Measurements from ENCODE around the gene TDRD12.
A peak's percentile ranks its signal among the peaks of the same experiment; 100 is the strongest.
"Not testable (repeated sequence)": the region's sequence is repeated elsewhere in the genome, so short reads cannot be mapped to it uniquely, and the experiment has no call there.

TDRD12 gene

GRCh38 chr19:32751066-32751465 is 31.5 kb downstream of the TDRD12 start:
- no peak overlapping the region for H3K27ac Mint-ChIP-seq
- no peak overlapping the region for H3K4me3 Mint-ChIP-seq
- ATAC-seq (no peak), DNase-seq (no peak)
- peaks cover 17% of the 10 kb centered on the region for H3K4me1 Mint-ChIP-seq
- peaks cover 71% of the 10 kb centered on the region for H3K27me3 Mint-ChIP-seq
- no peaks in the 10 kb centered on the region for H3K9me3 Mint-ChIP-seq

- DNase-seq (no peak), ATAC-seq (no peak)
- Mint-ChIP-seq H3K4me3 (no peak overlapping the region), H3K9me3 (peaks cover 6 to 14% of the 10 kb centered on the region in 2 donors), H3K4me1 (peaks cover 12% of the 10 kb centered on the region), H3K27me3 (peaks cover 49% of the 10 kb centered on the region), H3K27ac (no peak overlapping the region)
Measured at GRCh38 chr19:32757189-32757588, 37.6 kb downstream of the TDRD12 start.

- not testable (repeated sequence) for H3K27ac Mint-ChIP-seq, H3K4me3 Mint-ChIP-seq, DNase-seq, H3K9me3 Mint-ChIP-seq, ATAC-seq, H3K4me1 Mint-ChIP-seq
- H3K27me3 Mint-ChIP-seq: peaks cover 23% of the 10 kb centered on the region
Measured at GRCh38 chr19:32765365-32765764, 45.8 kb downstream of the TDRD12 start.

- H3K27ac Mint-ChIP-seq: no peak overlapping the region
- ATAC-seq (no peak), DNase-seq (no peak)
- no peak overlapping the region for H3K4me3 Mint-ChIP-seq
- no peaks in the 10 kb centered on the region for H3K4me1 Mint-ChIP-seq
- peaks cover 23% of the 10 kb centered on the region for H3K27me3 Mint-ChIP-seq
- no peaks in the 10 kb centered on the region for H3K9me3 Mint-ChIP-seq
Measured at GRCh38 chr19:32767951-32768679, 48.5 kb downstream of the TDRD12 start.

- H3K9me3 Mint-ChIP-seq: no peaks in the 10 kb centered on the region
- DNase-seq (no peak), ATAC-seq (no peak)
- no peak overlapping the region for H3K27ac Mint-ChIP-seq
- peaks cover 11% of the 10 kb centered on the region for H3K4me1 Mint-ChIP-seq
- H3K4me3 Mint-ChIP-seq: no peak overlapping the region
- peaks cover 16% of the 10 kb centered on the region for H3K27me3 Mint-ChIP-seq
Measured at GRCh38 chr19:32771596-32771995, 52.0 kb downstream of the TDRD12 start.

GRCh38 chr19:32773126-32773525 is 53.6 kb downstream of the TDRD12 start:
- Mint-ChIP-seq H3K4me3 (no peak overlapping the region), H3K9me3 (no peaks in the 10 kb centered on the region), H3K4me1 (peaks cover 11% of the 10 kb centered on the region), H3K27me3 (peaks cover 16% of the 10 kb centered on the region), H3K27ac (no peak overlapping the region)
- ATAC-seq (no peak), DNase-seq (no peak)

GRCh38 chr19:32779082-32779481 is 59.5 kb downstream of the TDRD12 start:
- peaks cover 11 to 15% of the 10 kb centered on the region in 2 donors for H3K9me3 Mint-ChIP-seq
- DNase-seq (no peak), ATAC-seq (no peak)
- H3K4me3 Mint-ChIP-seq: no peak overlapping the region
- H3K4me1 Mint-ChIP-seq: peaks cover 17% of the 10 kb centered on the region
- H3K27ac Mint-ChIP-seq: peak overlapping the region in 1 of 2 donors; percentile 37
- H3K27me3 Mint-ChIP-seq: no peaks in the 10 kb centered on the region

- Mint-ChIP-seq H3K27ac (no peak overlapping the region), H3K4me3 (no peak overlapping the region), H3K4me1 (peaks cover 12% of the 10 kb centered on the region), H3K9me3 (peaks cover 22 to 25% of the 10 kb centered on the region in 2 donors), H3K27me3 (no peaks in the 10 kb centered on the region)
- ATAC-seq: no peak
- no peak for DNase-seq
Measured at GRCh38 chr19:32781280-32781679, 61.7 kb downstream of the TDRD12 start.

- DNase-seq, ATAC-seq, H3K27me3 Mint-ChIP-seq, H3K27ac Mint-ChIP-seq, H3K4me3 Mint-ChIP-seq: not testable (repeated sequence)
- peaks cover 28 to 31% of the 10 kb centered on the region in 2 donors for H3K9me3 Mint-ChIP-seq
- peaks cover 16% of the 10 kb centered on the region for H3K4me1 Mint-ChIP-seq
Measured at GRCh38 chr19:32782089-32782488, 62.5 kb downstream of the TDRD12 start.

GRCh38 chr19:32787161-32787813 is 67.7 kb downstream of the TDRD12 start:
- not testable (repeated sequence) for H3K4me3 Mint-ChIP-seq, ATAC-seq, DNase-seq, H3K27me3 Mint-ChIP-seq
- H3K27ac Mint-ChIP-seq: peak overlapping the region in 1 of 2 donors; percentile 15
- peaks cover 20% of the 10 kb centered on the region in 2 donors for H3K9me3 Mint-ChIP-seq
- peaks cover 26% of the 10 kb centered on the region for H3K4me1 Mint-ChIP-seq

GRCh38 chr19:32787895-32788294 is 68.3 kb downstream of the TDRD12 start:
- not testable (repeated sequence) for DNase-seq, H3K4me3 Mint-ChIP-seq, H3K27ac Mint-ChIP-seq, ATAC-seq, H3K27me3 Mint-ChIP-seq
- Mint-ChIP-seq H3K9me3 (peaks cover 16 to 20% of the 10 kb centered on the region in 2 donors), H3K4me1 (peaks cover 26% of the 10 kb centered on the region)

- no peak for DNase-seq
- H3K4me1 Mint-ChIP-seq: peaks cover 35% of the 10 kb centered on the region
- H3K9me3 Mint-ChIP-seq: peaks cover 13 to 20% of the 10 kb centered on the region in 2 donors
- peak overlapping the region in 1 of 2 donors; percentile 60 for H3K27ac Mint-ChIP-seq
- ATAC-seq: no peak
- H3K4me3 Mint-ChIP-seq: no peak overlapping the region
- no peaks in the 10 kb centered on the region for H3K27me3 Mint-ChIP-seq
Measured at GRCh38 chr19:32789429-32789828, 69.9 kb downstream of the TDRD12 start.

GRCh38 chr19:32798201-32798600 is 78.6 kb downstream of the TDRD12 start:
- no peak for ATAC-seq
- Mint-ChIP-seq H3K4me1 (peaks cover 56% of the 10 kb centered on the region), H3K27me3 (no peaks in the 10 kb centered on the region), H3K4me3 (no peak overlapping the region), H3K27ac (no peak overlapping the region), H3K9me3 (no peaks in the 10 kb centered on the region)
- DNase-seq: no peak

GRCh38 chr19:32800191-32800590 is 80.6 kb downstream of the TDRD12 start:
- H3K9me3 Mint-ChIP-seq: no peaks in the 10 kb centered on the region
- H3K27ac Mint-ChIP-seq: no peak overlapping the region
- DNase-seq: no peak
- ATAC-seq: no peak
- no peak overlapping the region for H3K4me3 Mint-ChIP-seq
- peaks cover 40% of the 10 kb centered on the region for H3K4me1 Mint-ChIP-seq
- no peaks in the 10 kb centered on the region for H3K27me3 Mint-ChIP-seq

GRCh38 chr19:32800754-32801153 is 81.2 kb downstream of the TDRD12 start:
- Mint-ChIP-seq H3K27me3 (no peaks in the 10 kb centered on the region), H3K4me3 (peak overlapping the region in 1 of 2 donors; percentile 32), H3K9me3 (no peaks in the 10 kb centered on the region), H3K27ac (peak overlapping the region; percentile 14 to 58), H3K4me1 (peaks cover 34% of the 10 kb centered on the region)
- ATAC-seq: no peak
- DNase-seq: no peak

- no peak overlapping the region for H3K27ac Mint-ChIP-seq
- H3K9me3 Mint-ChIP-seq: no peaks in the 10 kb centered on the region
- no peak for DNase-seq
- peaks cover 25% of the 10 kb centered on the region for H3K4me1 Mint-ChIP-seq
- no peak overlapping the region for H3K4me3 Mint-ChIP-seq
- no peak for ATAC-seq
- H3K27me3 Mint-ChIP-seq: no peaks in the 10 kb centered on the region
Measured at GRCh38 chr19:32802840-32803239, 83.3 kb downstream of the TDRD12 start.
